ENCODE measurements around the gene KAT6B. TPM values are rescaled to one million over a fixed set of nuclear protein-coding genes. Genes with fewer than 3 reads are reported as not detected.

KAT6B gene
- total RNA-seq, 4 donors from 2014 or later, result 29.1 to 159 (median 61.2) TPM

DNA sequence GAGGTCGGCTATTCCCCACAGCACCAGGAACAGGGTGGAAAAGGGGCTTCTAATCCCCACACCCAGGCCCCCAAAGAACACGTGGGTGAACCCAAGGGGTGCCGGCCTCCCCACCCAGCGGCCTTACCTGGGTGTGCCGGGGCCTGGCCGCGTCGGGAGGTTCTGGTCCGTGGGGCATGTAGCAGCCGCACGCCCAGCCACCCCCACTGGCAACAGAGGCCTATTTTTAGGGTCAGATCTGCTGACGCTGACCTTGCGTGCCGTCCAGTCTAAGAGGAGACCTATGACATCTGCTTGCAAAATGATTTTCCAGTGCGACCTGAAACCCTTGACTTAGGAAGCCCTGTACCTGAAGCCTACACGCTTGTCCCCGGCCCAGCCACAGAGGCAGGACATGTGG lies 247.0 kb downstream of the KAT6B start:
- Histone ChIP-seq H3K4me3 (no peak overlapping the region), H3K27me3 (no peaks in the 10 kb centered on the region), H3K27ac (no peak overlapping the region), H3K36me3 (no peaks in the 10 kb centered on the region), H3K9me3 (no peaks in the 10 kb centered on the region), H3K4me1 (no peaks in the 10 kb centered on the region)
- intact Hi-C loops (cut with DNase I; ENCODE audit: low total_unique reads), result no loop called here
- TF ChIP-seq POLR2A (IDR thresholded peaks at IDR 0.05), result no peak
- TF ChIP-seq, protein P1, sequence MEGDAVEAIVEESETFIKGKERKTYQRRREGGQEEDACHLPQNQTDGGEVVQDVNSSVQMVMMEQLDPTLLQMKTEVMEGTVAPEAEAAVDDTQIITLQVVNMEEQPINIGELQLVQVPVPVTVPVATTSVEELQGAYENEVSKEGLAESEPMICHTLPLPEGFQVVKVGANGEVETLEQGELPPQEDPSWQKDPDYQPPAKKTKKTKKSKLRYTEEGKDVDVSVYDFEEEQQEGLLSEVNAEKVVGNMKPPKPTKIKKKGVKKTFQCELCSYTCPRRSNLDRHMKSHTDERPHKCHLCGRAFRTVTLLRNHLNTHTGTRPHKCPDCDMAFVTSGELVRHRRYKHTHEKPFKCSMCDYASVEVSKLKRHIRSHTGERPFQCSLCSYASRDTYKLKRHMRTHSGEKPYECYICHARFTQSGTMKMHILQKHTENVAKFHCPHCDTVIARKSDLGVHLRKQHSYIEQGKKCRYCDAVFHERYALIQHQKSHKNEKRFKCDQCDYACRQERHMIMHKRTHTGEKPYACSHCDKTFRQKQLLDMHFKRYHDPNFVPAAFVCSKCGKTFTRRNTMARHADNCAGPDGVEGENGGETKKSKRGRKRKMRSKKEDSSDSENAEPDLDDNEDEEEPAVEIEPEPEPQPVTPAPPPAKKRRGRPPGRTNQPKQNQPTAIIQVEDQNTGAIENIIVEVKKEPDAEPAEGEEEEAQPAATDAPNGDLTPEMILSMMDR (IDR thresholded peaks at IDR 0.05), result no peak
- no peak for DNase-seq

DNA sequence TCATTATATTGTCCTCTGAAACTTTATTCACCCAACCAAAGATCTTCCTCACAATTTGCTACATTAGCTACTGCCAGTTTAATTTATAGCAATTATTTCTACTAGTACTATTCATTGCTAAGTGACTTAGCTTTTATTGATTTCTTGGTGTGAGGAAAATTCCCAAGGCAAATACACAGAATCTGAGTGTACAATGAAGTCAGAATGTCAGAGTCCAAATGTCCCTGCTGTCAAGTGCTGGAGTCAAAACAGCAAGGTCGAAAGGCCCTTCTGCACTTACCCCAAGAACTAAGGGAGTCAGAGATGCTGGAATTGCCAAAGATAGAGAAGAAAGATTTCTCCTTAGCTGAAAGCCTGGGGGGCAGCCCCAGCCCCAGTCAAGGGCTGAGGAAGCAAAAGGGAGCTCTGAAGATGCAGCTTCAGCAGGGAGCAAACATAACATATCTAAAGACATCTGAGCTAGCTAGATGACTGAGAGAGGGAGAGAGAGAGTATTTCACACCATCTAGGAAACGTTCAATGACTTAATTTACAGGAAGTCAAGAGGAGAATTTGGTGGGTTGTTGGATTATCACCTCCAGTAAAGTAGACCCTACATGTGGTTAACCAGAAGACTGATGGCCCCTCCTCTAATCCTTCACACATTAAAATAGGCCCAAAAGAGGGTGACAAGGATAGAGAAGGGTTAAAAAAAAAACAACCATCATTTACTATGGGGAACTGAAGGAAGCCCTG lies 248.5 kb downstream of the KAT6B start:
- TF ChIP-seq, protein P1 (IDR thresholded peaks at IDR 0.05), result no peak
- no peak for TF ChIP-seq POLR2A (IDR thresholded peaks at IDR 0.05)
- no peaks in the 10 kb centered on the region for H3K4me1 ChIP-seq
- intact Hi-C loops (cut with DNase I; ENCODE audit: low total_unique reads), result no loop called here
- no peak for DNase-seq
- H3K27ac ChIP-seq, result no peak overlapping the region
- no peaks in the 10 kb centered on the region for H3K36me3 ChIP-seq
- no peak overlapping the region for H3K4me3 ChIP-seq
- no peaks in the 10 kb centered on the region for H3K9me3 ChIP-seq
- no peaks in the 10 kb centered on the region for H3K27me3 ChIP-seq

DNA sequence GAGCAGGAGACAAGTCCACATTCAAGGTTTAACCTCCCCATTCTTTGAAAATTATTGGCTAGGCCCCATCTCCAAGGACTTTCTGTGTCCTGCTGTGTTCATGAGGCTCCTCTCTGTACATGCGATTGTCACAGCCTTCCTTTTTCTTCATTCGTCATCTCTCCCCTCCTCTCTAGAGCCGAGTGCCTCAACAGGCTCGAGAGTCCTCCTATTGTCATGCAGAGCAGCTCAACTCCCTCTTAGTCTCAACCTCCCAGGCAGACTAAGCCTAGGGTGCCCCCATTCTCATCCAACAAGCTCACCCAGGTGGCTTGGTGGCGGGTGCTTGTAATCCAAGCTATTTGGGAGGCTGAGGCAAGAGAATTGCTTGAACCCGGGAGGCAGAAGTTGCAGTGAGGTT lies 249.9 kb downstream of the KAT6B start:
- DNase-seq, result no peak
- H3K4me3 ChIP-seq, result no peak overlapping the region
- no peak for TF ChIP-seq POLR2A (IDR thresholded peaks at IDR 0.05)
- TF ChIP-seq, protein P1 (IDR thresholded peaks at IDR 0.05), result no peak
- H3K27ac ChIP-seq, result no peak overlapping the region
- H3K9me3 ChIP-seq, result no peaks in the 10 kb centered on the region
- intact Hi-C loops (cut with DNase I; ENCODE audit: low total_unique reads), result no loop called here
- H3K36me3 ChIP-seq, result no peaks in the 10 kb centered on the region
- no peaks in the 10 kb centered on the region for H3K4me1 ChIP-seq
- H3K27me3 ChIP-seq, result no peaks in the 10 kb centered on the region

DNA sequence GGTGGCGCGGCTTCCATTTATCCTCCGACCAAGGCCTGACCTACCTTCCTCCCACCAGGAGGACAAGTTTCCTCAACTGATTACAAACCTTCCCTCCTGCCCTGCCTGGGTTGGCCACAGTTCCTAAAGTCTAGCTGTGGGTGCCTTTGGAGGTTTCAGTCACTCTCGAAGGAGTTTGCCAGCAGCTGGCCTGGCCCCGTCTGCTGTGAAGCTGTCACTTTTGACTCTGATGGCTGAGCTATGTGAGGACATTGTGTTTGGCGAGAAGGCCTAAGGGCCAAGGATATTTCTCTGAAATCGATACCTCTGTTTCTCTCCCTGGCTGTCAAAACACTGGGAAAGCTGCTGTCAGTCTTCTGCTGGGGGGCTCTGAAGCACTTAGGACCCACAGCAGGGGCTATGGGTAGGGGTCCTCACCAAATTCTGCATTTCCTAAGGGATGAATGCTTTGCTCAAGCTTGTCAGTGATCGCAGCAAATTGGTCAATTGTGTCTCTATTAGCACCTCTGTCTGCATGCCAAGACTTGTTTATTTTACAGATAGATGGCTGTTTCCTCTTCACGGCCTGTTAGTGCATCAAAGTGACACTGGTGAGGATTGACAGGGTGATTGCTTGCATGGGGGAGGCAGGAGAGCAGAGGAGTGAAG lies 253.2 kb downstream of the KAT6B start:
- Histone ChIP-seq H3K4me1 (no peaks in the 10 kb centered on the region), H3K36me3 (no peaks in the 10 kb centered on the region), H3K9me3 (no peaks in the 10 kb centered on the region), H3K4me3 (no peak overlapping the region), H3K27me3 (no peaks in the 10 kb centered on the region), H3K27ac (no peak overlapping the region)
- no peak for DNase-seq
- no peak for TF ChIP-seq POLR2A (IDR thresholded peaks at IDR 0.05)
- TF ChIP-seq, protein P1 (IDR thresholded peaks at IDR 0.05), result no peak
- intact Hi-C loops (cut with DNase I; ENCODE audit: low total_unique reads), result no loop called here

DNA sequence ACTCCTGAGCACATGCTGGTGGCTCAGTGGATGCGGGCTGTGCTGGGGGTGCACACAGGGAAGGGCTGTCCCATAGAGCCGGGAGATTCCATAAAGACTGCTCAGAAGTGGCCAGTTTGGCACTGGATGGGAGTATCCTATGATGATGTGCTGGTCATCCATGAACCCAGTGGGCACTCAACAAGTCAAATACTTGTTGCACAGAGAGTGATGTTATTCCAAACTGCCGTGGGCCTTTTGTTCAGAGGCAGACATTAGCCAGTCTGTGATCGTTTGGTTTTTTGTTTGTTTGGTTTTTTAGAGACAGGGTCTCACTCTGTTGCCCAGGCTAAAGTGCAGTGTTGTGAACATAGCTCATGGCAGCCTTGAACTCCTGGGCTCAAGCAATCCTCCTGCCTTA lies 254.2 kb downstream of the KAT6B start:
- DNase-seq, result no peak
- Histone ChIP-seq H3K4me3 (no peak overlapping the region), H3K27me3 (no peaks in the 10 kb centered on the region), H3K9me3 (no peaks in the 10 kb centered on the region), H3K36me3 (no peaks in the 10 kb centered on the region), H3K27ac (no peak overlapping the region), H3K4me1 (no peaks in the 10 kb centered on the region)
- intact Hi-C loops (cut with DNase I; ENCODE audit: low total_unique reads), result no loop called here
- no peak for TF ChIP-seq POLR2A (IDR thresholded peaks at IDR 0.05)
- TF ChIP-seq, protein P1 (IDR thresholded peaks at IDR 0.05), result no peak

Measured in uterus (tissue), 4 donors.